GM21515 (cell line): ENCODE data around the gene B3GNT2.

ENCODE experiments used
- ATAC-seq: cut with Tn5 transposase; IDR thresholded peaks from one replicate; pipeline ENCODE4 v1.9.1; 2021; ENCODE audit not compliant: unreplicated experiment

The B3GNT2 gene

DNA sequence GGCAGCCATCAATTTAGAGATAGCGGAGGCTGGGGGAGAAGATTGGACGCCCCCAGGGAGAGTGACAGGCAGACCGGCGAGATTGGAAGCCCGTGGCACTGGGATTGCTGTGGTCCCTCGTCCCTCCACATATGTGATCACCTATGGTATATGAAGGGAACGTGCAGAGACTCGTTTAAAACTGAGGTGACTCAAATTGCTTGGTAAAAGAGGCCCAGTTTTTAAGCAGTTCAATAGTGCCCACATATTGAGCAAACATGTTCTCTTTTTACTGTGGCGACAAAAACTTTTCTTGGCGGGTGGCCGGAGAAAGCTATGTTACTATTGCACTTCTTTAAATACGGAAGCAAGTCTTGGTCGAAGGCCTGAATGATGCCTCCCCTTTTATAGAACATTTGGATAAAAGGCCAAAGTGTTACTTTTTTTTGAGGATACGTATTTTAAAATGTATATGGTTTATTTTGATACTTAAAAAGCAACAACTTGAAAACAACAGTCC lies 9.1 kb downstream of the B3GNT2 start:
- ATAC-seq, result no peak

DNA sequence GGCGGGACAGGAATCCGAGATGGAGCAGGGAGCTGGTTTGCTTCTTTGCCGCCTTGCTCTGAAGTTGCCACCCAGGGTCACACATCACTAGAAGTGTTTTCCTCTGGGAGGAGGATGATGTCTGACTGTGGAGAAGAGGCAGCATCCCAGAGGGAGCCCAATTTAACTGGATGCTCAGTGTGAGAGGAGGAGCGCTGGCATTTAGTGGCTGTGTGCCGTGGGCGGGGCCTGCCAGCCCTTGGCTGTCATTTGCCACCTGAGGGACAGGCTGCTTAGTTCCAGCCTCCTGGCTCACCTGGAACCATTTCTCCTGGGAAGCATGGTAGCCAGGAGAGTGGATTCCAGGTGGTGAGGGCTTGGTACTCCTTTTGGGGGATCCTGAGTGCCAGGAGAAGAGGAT lies 9.6 kb downstream of the B3GNT2 start:
- ATAC-seq, result no peak

DNA sequence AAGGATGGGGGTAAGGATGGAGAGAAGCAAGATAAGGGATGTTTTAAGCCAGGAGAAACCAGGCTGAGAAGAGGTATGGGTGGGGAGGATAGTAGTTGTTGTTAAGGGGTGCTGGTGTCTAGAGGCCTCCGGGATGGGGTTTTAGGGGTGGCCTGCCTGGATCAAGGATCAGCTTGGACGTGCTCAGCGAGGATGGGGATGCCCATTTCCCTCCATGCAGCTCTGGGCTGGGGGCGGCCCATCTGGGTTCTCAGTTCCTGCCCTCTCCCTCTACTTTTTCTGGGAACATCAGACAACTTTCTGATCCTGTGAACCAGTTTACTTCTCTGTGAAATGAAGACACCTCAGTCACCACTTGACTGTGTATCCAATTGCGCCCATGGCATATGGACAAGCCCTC lies 10.1 kb downstream of the B3GNT2 start:
- no peak for ATAC-seq

DNA sequence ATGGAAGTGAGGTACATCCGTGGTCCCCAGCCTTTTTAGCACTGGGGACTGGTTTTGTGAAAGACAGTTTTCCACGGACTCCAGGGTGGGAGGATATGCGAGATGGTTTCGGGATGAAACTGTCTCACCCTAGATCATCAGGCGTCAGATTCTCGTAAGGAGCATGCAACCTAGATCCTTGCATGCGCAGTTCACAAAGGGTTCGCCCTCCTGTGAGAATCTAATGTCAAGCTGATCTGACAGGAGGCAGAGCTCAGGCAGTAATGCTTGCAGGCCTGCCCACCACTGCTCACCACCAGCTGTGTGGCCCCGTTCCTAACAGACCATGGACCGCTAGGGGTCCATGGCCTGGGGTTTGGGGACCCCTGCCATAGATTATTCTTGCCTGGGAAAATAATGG lies 11.6 kb downstream of the B3GNT2 start:
- ATAC-seq, result no peak

DNA sequence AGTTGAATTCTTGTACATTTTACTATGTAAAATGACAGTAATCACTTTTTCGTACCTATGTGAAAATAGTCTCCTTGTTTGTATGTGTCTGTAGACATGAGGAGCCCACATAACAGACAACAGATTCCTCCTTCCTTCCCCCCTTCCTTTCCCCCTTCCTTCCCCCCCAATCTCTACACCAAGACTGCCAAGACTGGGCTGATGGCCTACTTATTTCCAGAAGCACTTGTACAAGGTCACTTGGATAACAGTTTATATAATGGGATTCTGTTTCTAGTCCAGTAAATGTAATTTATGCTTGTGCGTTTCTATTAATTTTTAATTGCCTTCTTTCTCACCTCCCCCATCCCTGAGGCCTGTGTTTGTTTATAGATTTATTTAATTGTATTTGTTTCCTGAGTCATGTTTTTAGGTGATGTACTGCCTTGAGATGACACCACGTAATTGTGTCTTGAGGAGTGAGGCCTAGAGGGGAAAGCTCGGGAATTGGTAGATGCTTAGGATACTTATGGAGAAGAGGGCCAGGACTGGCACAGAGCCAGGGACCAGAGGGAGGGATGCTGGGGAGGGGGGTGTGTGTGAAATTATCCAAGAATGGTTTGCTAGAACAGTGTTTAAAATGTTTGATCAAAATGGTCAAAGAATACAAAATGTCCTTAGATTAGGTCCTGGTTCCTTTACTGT lies 12.3 kb downstream of the B3GNT2 start:
- ATAC-seq, result no peak

DNA sequence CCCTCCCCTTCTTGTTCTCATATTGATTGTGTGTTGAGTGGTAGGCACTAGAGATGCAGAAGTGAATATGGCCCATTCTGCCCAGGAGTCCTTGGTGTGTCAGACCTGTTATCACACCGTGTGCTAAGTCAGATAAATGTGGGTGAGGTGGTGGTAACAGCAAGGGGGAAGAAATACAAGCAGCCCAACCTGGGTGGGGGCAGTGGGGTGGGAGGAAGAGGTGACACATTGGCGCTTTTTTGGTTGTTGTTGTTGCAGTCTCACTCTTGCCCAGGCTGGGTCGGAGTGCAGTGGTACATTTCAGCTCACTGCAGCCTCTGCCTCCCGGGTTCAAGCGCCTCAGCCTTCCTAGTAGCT lies 12.8 kb downstream of the B3GNT2 start:
- no peak for ATAC-seq

DNA sequence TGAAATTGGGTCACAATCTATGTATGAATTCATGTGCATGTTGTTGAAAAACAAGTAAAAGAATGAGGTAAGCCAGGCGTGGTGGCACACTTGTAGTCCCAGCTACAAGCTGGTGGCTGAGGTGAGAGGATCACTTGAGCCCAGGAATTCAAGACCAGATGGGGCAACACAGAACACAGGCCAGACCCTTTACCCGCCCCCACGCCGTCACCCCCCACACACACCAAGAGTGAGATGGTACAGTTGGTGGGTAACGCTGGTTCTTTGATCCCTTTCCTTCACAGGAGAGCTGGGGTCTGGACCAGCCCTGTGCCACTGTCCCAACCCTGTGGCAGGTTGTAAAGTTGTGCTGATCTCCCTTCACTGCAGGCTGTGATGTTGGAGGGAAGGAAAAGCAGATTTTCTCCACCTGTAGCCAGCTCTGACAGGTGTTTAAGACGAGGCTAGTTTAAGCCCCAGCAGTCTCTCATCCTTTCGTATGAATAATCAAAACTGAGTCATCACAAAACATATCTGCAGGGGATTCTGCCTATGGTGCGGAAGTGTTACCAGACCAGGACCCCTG lies 13.6 kb downstream of the B3GNT2 start:
- ATAC-seq, result no peak

DNA sequence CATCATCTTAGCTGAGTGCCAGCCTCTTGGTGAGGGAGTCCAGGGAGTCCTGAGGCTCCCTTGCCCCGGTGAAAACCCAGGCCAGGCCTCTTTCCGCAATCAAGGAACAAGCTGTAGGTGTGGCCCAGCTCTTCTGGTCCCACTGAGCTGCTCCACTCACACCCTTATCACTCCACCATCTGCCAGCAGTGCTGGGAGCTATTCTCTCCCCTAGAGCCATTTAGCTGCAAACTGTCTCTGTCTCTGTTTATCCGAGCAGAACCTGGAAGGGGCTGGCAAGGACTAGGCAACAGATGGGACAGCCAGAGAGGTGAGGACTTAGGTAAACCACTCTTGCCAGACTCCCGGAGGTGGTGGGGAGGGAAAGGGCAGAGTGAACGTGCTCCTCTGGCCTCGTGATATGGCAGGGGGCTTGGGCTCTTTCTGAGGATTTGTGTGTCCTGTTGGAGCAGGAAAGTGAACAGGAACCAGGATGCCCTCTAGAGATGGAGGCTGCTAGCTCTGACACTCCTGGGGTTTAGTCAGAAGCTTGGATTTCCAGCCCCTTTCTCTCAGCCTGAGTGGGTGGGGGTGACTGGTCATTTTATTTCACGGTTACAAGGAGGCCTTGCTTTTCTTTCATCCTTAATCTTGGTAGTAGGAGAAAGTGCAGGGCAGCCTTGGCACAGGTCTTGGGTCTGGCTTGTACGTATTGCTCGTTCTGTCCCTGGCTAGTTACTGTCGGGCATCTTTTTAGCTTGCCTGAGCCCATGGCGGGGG lies 19.6 kb downstream of the B3GNT2 start:
- ATAC-seq, result no peak

DNA sequence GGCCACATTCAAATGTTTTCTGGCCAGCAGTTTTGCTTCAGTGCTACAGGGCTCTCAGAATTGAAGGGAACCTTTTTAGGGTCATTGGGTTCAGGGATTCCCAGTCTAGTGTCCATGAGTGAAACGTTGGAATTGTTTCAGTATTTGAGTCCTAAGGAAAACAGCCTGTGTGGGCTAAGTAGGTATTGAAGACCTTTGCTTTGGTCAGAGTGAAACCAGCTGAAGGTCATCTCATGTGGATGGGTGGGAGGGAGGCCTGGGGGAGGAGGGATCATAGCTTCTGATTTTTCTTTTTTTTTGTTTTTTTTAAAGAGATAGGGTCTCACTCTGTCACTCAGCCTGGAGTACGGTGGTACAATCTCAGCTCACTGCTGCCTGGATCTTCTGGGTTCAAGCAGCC lies 20.2 kb downstream of the B3GNT2 start:
- ATAC-seq, result no peak

DNA sequence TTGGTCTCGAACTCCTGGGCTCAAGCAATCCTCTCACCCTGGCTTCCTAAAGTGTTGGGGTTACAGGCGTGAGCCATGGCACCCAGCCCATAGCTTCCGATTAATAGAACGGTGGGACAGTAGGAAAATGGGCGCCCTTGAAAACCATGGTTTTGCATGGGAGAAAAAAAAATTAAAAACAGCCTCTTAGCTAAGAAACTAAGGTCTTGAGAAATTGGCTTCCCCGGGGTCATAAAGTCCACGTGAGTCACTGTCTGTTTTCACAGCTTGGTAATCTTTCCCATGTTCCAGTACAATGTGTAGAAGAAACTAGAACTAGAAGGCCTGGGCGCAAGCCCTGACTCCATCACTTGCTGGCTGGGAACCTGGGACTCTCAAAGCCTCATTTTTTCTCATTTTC lies 20.7 kb downstream of the B3GNT2 start:
- no peak for ATAC-seq

DNA sequence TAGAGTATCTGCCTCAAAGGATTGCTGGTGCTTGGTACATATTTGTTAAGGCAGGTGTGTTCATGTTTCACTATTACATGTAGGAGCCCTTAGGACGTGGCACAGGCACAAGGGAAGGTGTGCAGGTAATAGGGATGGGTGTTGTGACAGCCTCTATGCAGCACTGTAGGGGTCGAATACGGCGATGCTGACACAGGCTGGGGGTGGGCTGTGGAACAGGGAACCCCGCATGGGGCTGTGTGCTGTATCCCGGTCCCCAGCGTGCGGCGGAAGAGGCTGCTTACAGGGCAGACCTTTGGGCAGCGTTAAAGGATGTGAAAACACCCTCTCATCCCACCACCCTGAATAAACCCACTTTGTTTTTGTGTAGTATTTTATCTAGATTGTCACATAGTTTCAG lies 21.5 kb downstream of the B3GNT2 start:
- ATAC-seq, result no peak

DNA sequence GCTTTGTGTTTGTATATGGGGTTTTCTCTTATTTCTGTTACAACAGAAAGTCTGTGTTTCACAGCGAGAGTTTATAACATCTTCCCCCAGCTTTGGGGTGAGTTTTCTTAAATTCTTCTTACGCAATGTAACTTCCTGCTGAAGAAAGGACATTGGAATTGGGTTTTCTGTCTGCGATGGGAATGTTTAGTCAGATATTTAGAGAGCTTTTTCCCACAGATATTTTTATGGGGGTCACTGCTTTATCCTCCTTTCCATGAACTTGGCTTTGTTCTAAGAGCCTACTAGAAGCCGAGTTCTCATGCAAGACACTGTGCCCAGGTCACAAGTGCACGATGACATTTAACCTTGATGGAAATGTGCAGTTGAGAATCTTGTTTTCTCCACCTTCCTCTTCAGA lies 22.1 kb downstream of the B3GNT2 start:
- ATAC-seq, result no peak

DNA sequence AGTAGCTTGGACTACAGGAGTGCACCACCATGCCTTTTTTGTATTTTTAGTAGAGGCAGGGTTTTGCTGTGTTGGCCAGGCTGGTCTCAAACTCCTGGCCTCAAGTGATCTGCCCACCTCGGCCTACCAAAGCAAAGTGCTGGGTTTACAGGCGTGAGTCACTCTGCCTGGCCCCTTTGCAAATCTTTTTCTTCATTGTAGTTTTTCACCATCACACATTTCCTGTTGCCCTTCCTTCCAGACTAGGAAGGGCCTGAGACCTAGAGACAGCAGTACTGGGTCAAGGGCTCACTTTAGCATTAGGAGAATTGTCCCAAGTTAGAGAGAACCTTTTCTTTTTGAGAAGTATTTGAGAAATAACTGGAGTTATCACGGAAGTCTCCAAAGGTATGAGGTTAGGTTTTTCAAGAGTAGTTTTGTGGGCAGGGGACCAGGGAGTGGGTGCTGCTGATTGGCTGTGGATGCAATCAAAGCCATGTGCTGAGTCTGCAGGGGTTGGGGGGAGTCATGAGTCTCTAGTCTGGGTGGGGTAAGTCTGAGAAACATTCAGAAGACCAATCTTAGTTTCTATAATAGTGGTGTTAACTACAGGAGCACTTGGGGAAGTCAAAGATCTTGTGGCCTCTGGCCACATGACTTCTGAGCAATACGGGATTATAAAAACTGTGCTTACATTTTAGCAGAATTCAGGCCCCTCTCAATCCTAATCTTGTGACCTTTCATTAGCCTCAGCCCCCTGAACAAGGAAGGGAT lies 23.7 kb downstream of the B3GNT2 start:
- no peak for ATAC-seq

DNA sequence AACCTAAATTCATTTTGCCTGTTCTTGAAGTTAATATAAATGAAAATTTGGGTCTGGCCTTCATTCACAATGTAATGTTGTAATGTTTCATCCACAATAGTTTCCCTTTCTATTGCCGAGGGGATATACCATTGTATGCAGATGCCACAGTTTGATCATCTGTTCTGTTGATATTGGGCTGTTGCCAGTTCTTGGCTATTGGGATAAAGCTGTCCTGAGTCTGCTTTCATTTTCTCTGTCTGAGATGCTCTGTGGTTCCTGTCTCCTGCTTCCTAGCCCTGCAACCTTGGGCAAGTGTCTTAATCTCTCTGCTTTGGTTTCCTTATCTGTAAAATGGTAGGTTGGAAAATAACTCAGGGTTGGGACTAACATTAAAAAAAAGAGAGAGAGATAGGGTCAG lies 25.2 kb downstream of the B3GNT2 start:
- no peak for ATAC-seq

DNA sequence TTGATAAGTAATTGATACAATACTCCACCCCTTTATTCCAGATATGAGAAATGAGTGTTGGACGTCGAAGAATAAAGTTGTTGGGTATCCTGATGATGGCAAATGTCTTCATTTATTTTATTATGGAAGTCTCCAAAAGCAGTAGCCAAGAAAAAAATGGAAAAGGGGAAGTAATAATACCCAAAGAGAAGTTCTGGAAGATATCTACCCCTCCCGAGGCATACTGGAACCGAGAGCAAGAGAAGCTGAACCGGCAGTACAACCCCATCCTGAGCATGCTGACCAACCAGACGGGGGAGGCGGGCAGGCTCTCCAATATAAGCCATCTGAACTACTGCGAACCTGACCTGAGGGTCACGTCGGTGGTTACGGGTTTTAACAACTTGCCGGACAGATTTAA lies 26.3 kb downstream of the B3GNT2 start:
- ATAC-seq, result no peak

DNA sequence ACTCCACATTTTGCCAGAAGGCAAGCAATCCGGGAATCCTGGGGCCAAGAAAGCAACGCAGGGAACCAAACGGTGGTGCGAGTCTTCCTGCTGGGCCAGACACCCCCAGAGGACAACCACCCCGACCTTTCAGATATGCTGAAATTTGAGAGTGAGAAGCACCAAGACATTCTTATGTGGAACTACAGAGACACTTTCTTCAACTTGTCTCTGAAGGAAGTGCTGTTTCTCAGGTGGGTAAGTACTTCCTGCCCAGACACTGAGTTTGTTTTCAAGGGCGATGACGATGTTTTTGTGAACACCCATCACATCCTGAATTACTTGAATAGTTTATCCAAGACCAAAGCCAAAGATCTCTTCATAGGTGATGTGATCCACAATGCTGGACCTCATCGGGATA lies 26.8 kb downstream of the B3GNT2 start:
- ATAC-seq, result no peak

DNA sequence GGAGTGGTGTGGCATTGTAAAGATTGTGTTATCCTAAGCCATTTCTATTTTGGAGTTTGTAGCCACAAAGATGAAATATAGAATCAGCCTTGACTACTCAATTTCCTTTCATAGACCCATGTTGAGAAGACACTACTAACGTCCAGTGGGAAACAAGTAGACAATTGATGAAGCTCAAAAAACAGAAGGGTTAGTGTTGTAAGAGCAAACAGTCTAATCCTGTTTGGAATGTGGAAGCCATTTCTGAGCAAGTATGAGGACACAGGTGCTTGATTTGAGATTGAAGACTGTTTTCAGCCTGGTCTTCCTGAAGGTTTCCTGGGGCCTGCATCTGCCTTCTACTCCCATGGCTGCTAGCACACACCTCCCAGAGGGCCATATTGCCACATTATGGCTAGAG lies 29.1 kb downstream of the B3GNT2 start:
- ATAC-seq, result no peak

DNA sequence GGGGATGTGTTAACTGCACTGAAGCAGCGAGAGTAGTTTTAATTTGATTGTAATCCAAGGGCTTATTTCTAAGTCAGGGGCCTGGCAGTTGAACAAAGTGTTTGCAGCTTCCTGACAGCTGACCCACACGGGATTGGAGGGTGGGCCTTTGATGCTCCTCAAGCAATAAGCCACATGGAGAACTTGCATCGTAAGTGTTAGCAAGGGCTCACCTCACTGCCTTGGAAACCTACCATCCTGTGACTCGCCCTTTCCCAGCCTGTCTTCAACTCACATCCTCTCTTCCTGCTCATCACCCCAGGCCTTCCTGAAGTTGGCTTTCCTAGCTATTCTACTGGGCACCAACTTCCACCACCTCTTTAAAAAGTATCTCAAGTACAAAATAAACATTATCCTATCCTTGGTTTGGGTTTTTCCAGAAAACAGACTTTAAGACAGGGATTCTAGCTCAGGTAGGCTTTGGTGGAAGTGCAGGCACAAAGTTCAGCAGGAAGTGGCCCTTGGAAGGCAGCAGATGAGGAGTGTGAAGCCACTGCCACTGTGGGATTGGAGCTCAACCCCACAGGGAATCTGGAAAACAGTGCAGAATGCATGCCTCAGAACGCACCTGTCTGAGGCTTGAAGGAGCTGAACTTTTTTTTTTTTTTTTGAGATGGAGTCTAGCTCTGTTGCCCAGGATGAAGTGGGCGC lies 31.6 kb downstream of the B3GNT2 start:
- no peak for ATAC-seq

DNA sequence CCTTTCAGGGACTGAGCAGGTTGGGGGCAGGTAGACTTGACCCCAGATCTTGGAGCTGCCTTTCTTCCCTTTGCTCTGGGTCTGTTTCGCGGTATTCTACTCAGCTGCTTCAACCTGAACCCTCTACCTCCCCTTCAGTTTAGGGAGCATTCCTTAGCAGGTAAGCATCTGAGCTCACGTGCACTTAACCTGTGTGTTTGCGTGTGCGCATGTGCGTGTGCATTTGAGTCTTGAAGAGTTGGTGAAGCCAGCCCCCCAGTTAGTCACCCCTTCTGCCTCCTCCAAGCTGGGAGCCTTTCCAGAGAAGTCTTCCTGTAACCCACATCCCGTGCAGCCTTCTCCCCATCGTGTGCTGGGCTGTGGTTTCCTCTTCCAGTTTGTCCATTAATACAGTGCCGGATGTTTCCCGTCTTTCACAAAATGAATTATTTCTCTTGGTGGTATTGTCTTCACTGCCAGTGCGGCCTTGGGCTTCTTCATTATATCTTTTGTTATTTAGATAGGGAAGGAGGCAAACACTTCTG lies 33.2 kb downstream of the B3GNT2 start:
- ATAC-seq, result no peak

DNA sequence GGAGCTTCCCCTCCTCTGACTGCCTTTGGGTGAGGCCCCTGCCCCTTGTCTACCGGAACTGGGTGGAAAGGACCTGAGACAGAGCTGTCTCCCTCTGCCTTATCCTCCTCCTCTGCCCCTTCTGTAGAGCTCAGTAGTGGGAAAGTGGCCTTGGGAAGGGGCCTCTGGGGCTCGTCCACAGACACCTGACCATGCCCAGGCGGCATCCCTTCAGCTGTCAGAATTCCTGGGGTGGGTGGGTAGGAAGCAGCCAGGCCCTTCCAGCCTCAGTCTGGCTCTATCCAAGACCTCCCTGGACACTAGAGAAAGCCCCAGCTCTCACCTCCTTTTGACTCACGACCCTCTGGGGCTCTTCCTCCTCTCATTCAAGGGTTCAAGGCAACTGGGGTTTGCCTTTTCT lies 35.6 kb downstream of the B3GNT2 start:
- ATAC-seq, result no peak
